ENCODE measurements around the gene CDCA7L.

Gene CDCA7L

GRCh38 chr7:21945454-21946221 lies at the start of gene CDCA7L:
CDCA7L (minus strand) TSS chr7:21945899; CDS start chr7:21945804, 95 bp downstream.
- DNase-seq (ENCODE audit: low read depth in 1 of 2, low spot score in 1 of 2), result peak; percentile 4 to 54

- no peak for DNase-seq (ENCODE audit: low read depth in 1 of 2, low spot score in 1 of 2)
Observed at GRCh38 chr7:21986096-21986495, 40.4 kb upstream of the CDCA7L start.

- no peak for DNase-seq (ENCODE audit: low read depth in 1 of 2, low spot score in 1 of 2)
Observed at GRCh38 chr7:21984042-21984441, 38.3 kb upstream of the CDCA7L start.

- DNase-seq (ENCODE audit: low read depth in 1 of 2, low spot score in 1 of 2), result no peak
Observed at GRCh38 chr7:21983056-21983455, 37.4 kb upstream of the CDCA7L start.

GRCh38 chr7:21981524-21981923 lies 35.8 kb upstream of the CDCA7L start:
- DNase-seq (ENCODE audit: low read depth in 1 of 2, low spot score in 1 of 2), result no peak

- no peak for DNase-seq (ENCODE audit: low read depth in 1 of 2, low spot score in 1 of 2)
Observed at GRCh38 chr7:21980926-21981500, 35.3 kb upstream of the CDCA7L start.

DNA sequence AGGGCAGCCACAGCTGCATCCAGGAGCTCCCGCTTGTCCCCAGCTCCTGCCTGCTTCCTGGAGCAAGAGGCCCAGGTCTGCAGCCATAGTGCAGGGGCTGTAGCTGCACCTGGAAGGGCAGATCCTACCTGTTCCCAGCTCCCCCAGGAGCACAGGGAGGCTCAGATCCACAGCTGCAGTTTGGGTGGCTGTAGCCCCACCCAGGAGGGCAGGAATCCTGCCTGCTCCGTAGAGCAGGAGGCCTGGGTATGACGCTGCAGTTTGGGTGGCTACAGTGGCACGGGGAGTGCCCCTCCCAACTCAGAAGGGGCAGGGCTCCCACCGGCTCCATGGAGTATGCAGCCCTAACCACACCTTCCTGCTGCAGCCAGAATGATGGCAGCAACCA lies 26.7 kb upstream of the CDCA7L start:
- DNase-seq (ENCODE audit: low read depth in 1 of 2, low spot score in 1 of 2), result no peak

GRCh38 chr7:21971780-21972396 lies 26.2 kb upstream of the CDCA7L start:
- no peak for DNase-seq (ENCODE audit: low read depth in 1 of 2, low spot score in 1 of 2)

DNA sequence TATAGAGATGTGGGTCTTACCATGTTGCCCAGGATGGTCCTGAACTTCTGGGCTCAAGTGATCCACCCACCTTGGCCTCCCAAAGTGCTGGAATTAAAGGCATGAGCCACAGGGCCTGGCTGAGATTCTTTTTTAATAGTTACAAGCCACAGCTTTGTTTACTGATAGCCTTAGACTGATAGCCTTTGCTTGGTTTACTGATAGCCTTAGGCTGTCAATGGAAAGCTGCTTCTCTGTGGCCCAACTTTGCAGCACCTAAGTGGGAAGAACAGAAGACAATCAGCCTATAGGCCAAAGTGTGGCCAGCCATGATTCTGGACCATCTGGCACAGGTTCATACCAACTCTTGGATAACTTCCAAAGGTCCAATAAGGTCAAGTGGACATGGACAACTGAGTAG lies 24.1 kb upstream of the CDCA7L start:
- no peak for DNase-seq (ENCODE audit: low read depth in 1 of 2, low spot score in 1 of 2)

DNA sequence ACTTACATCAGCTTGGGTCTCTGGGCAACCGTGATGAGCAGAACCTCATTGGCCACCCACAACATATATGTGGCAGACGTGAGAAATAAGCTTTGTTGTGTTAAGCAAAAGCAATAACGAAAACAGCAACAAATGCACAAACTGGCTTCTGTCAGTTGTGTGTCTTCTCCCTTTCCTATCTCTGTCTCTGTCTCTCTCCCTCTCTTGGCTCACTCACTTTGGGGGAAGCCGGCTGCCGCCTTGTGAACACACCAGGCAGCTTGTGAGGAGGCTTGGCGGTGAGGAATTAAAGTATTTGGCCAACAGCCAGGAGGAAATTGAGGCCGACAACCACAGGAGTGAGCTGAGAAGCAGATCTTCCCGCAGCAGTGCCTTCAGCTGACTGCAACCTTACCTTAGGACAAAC lies 21.9 kb upstream of the CDCA7L start:
- DNase-seq (ENCODE audit: low read depth in 1 of 2, low spot score in 1 of 2), result no peak

DNA sequence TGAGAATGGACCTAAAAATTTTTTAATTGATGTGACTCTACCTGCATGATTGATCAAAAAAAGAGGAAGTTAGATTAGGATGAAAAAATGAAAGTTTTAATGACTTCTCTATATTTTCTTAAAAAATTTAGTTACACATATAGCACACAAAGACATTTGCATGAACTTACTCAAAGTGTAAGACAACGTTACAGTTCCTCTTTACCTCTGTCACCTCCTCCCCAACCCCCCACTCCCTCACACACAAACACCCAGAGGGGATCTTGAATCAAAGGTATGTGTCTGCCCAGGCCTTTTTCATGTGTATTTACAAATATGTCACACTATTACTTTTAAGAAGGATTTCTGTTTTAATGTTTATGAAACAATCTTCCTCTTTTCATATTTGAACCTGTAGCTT lies 20.6 kb upstream of the CDCA7L start:
- no peak for DNase-seq (ENCODE audit: low read depth in 1 of 2, low spot score in 1 of 2)

- no peak for DNase-seq (ENCODE audit: low read depth in 1 of 2, low spot score in 1 of 2)
Observed at GRCh38 chr7:21965291-21965690, 19.6 kb upstream of the CDCA7L start.

DNA sequence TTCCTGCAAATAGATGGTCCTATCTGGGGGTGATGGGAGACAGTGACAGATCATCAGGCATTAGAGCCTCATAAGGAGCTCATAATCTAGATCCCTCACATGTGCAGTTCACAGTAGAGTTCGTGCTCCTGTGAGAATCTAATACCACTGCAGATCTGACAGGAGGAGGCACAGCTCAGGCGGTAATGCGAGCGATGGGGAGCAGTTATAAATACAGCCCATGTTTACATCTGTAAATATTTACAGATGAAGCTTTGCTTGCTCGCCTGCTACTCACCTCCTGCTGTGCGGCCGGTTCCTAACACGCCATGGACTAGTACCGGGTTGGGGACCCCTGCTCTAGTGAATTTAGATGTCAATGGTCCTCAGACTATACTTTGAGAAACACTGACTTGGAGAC lies 17.0 kb upstream of the CDCA7L start:
- DNase-seq (ENCODE audit: low read depth in 1 of 2, low spot score in 1 of 2), result no peak

GRCh38 chr7:21960922-21961321 lies 15.2 kb upstream of the CDCA7L start:
- DNase-seq (ENCODE audit: low read depth in 1 of 2, low spot score in 1 of 2), result no peak

DNA sequence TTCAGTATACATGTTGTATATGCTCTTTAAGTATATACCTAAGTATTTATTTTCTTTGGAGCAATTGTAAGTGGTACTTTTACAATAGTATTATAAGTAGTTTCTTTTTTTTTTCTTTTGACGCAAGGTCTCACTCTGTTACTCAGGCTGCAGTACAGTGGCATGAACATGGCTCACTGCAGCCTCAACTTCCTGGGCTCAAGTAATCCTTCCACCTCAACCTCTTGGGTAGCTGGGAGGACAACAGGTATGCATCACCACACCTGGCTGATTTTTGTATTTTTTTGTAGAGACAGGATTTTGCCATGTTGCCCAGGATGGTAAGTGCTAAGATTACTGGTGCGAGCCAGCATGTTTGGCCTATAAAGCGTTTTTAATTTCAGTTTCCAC lies 13.7 kb upstream of the CDCA7L start:
- DNase-seq (ENCODE audit: low read depth in 1 of 2, low spot score in 1 of 2), result no peak

GRCh38 chr7:21953781-21954180 lies 8.1 kb upstream of the CDCA7L start:
- DNase-seq (ENCODE audit: low read depth in 1 of 2, low spot score in 1 of 2), result no peak

- no peak for DNase-seq (ENCODE audit: low read depth in 1 of 2, low spot score in 1 of 2)
Observed at GRCh38 chr7:21948887-21949540, 3.3 kb upstream of the CDCA7L start.

DNA sequence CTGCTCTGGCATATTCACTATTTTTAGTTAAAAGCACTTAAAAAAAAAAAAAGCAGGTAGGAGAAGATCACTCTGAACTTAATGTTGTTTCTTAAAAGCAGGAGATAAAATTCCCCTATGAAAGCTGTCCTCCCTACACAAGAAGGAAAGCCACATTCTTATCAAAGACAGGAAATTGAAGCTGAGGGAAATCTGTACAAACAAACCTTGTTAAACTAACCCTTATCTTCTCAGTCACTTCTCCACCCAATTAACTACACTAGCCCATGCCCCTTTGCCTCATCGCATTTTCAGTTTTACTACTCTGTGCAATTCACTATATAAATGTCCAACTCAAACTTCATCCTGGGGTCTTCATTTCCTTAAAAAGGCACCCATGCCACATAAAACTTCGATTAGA lies 2.7 kb upstream of the CDCA7L start:
- DNase-seq (ENCODE audit: low read depth in 1 of 2, low spot score in 1 of 2), result no peak

DNA sequence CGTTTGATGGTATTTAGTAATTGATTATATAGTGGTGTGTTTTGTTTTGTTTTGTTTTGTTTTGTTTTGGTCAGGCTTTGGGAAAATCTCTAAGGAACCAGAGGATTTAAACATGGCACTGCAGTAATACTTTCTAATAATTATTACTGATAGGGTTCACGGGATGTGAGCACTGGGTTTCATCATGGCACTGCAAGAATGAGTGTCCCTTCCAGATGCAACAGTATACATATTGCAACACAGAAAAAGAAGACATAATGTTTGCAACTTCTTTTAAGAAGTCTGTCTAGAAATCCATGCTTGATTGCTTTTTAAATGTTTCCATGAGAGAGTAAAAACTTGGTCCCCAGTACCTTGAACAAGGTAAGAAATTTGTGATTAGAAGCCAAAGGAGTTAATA lies 2.2 kb upstream of the CDCA7L start:
- no peak for DNase-seq (ENCODE audit: low read depth in 1 of 2, low spot score in 1 of 2)

DNA sequence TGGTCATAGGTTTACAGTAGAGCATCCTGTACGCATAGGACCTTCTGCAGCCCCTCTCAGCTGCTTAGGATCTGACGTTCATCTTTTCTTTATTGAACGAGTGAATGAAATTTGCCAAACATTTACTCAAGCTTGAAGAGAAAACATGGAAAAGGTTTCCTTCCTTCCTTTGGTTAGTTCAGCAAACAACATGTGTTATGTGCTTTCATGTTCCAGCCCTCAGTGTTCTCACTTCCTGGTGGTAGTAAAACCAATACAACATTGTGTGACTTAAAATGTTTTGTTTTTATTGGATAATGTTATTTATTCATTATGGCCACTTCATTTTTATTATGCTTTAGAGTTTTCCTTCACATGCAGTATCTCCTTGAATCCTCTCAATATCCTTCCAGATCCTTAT lies 1.4 kb upstream of the CDCA7L start:
- no peak for DNase-seq (ENCODE audit: low read depth in 1 of 2, low spot score in 1 of 2)

DNA sequence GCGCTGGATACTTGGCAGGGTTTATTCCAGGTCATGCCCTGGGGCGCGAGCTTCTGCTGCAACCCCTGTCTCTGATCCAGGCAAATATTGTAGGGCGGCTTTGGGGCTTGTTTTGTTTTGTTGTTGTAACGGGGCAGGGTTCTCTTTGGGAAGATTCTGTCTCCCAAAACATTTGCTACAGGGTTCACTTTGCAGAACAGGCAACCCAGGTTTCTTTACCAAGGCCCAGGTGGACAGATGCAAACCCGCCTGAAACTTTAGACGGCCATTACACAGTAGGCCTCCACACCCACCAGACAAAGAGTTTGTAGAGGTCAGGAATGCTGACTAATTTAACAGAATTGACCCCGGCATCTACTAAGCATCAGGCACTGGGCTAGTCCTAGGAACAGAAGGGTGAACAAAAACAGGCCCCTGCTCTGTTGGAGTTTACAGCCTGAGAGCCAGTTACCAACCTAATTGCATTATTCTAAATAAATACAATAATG lies 567 bp upstream of the CDCA7L start:
- DNase-seq (ENCODE audit: low read depth in 1 of 2, low spot score in 1 of 2), result no peak

Measured in stimulated activated CD4-positive, alpha-beta T cell treated with anti-CD3 and anti-CD28 coated beads, Interleukin-15, amount 100 ng/mL, for 1 hour (primary cell).